Transverse colon (tissue), 4 donors: ENCODE measurements around the gene TMPRSS12.

Experiments used
- POLR2A ChIP-seq: fragments of 450-650 bp; IDR thresholded peaks from one replicate; pipeline ENCODE4 v1.6.1; 2016; ENCODE audit warnings: antibody characterized with exemption, mild to moderate bottlenecking, moderate library complexity
- POLR2AphosphoS5 ChIP-seq, 3 donors: sonication (generic); formaldehyde crosslinking; IDR thresholded peaks; one replicate each; pipeline ENCODE4 v1.6.1; 2016; ENCODE audit warnings: antibody characterized with exemption in 3 of 3
- TF ChIP-seq, protein P1 (sequence below), 5 experiments: fragments of 200-600 bp in 3 of 5; fragments of 450-650 bp in 2 of 5; sonication (generic) in 3 of 5; IDR thresholded peaks; 1 replicate in 2 of 5; 2 replicates in 3 of 5; pipeline ENCODE4 v1.5.1; 2016 to 2017; ENCODE audit warnings: antibody characterized with exemption in 5 of 5, inconsistent platforms in 3 of 5, mild to moderate bottlenecking in 2 of 5, moderate library complexity in 1 of 5

DNA sequence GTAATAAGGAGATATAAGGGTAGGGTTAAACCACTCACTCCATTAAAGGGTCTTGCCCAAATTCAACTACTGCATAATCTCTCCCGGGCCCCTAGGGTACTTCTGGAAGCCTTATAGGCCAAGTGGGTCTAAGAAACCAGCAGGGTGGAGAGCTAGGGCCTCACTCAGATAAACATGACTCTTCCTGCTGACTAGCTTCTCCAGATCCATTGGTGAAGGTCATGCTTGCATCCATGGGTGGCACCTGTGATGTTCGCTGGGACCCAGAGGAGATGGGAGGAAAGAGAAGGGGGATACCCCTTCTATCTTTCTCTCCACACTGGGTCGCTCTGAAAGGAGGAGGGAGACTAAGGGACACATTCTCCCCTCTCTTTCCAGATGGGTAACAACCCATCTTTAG is 73.6 kb downstream of the TMPRSS12 start:
- TF ChIP-seq POLR2AphosphoS5 (IDR thresholded peaks at IDR 0.05) (no peak), POLR2A (no peak)
- TF ChIP-seq, protein P1, sequence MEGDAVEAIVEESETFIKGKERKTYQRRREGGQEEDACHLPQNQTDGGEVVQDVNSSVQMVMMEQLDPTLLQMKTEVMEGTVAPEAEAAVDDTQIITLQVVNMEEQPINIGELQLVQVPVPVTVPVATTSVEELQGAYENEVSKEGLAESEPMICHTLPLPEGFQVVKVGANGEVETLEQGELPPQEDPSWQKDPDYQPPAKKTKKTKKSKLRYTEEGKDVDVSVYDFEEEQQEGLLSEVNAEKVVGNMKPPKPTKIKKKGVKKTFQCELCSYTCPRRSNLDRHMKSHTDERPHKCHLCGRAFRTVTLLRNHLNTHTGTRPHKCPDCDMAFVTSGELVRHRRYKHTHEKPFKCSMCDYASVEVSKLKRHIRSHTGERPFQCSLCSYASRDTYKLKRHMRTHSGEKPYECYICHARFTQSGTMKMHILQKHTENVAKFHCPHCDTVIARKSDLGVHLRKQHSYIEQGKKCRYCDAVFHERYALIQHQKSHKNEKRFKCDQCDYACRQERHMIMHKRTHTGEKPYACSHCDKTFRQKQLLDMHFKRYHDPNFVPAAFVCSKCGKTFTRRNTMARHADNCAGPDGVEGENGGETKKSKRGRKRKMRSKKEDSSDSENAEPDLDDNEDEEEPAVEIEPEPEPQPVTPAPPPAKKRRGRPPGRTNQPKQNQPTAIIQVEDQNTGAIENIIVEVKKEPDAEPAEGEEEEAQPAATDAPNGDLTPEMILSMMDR (IDR thresholded peaks at IDR 0.05): no peak
